WTC11 (cell line): ENCODE results near the gene GALM. TPM values are rescaled to one million over a fixed set of nuclear protein-coding genes. Genes with fewer than 3 reads are reported as not detected.

Experiments used
- AFF4 ChIP-seq: sonication (generic); formaldehyde crosslinking; IDR thresholded peaks from 2 replicates; pipeline ENCODE4 v1.8.1; 2023; ENCODE audit warnings: mild to moderate bottlenecking, missing genetic modification reagents, borderline replicate concordance
- ARID4B ChIP-seq: sonication (generic); formaldehyde crosslinking; IDR thresholded peaks from 2 replicates; pipeline ENCODE4 v1.8.0; 2023; ENCODE audit warnings: missing genetic modification reagents, mild to moderate bottlenecking, borderline replicate concordance
- ATF1 ChIP-seq: sonication (generic); formaldehyde crosslinking; IDR thresholded peaks from 2 replicates; pipeline ENCODE4 v1.8.1; 2023; ENCODE audit warnings: mild to moderate bottlenecking, moderate library complexity, missing genetic modification reagents
- ATF2 ChIP-seq: sonication (generic); formaldehyde crosslinking; IDR thresholded peaks from 2 replicates; pipeline ENCODE4 v1.8.1; 2022; ENCODE audit warnings: low read depth, missing genetic modification reagents, borderline replicate concordance
- CTCF ChIP-seq: fragments of 200-600 bp; IDR thresholded peaks from 2 replicates; pipeline ENCODE4 v1.8.0; 2022; ENCODE audit warnings: antibody characterized with exemption
- E2F5 ChIP-seq: sonication (generic); formaldehyde crosslinking; IDR thresholded peaks from 2 replicates; pipeline ENCODE4 v1.8.1; 2022; ENCODE audit warnings: mild to moderate bottlenecking, moderate library complexity, missing genetic modification reagents
- HMGA2 ChIP-seq: fragments of 250-450 bp; sonication (Bioruptor Pico); IDR thresholded peaks from 2 replicates; pipeline ENCODE4 v1.4.0; 2021; ENCODE audit warnings: mild to moderate bottlenecking, moderate library complexity
- MYBL2 ChIP-seq: sonication (generic); formaldehyde crosslinking; IDR thresholded peaks from 2 replicates; pipeline ENCODE4 v1.8.1; 2023; ENCODE audit warnings: mild to moderate bottlenecking, moderate library complexity, missing genetic modification reagents
- NFATC4 ChIP-seq: fragments of 250-450 bp; sonication (Bioruptor Pico); IDR thresholded peaks from 2 replicates; pipeline ENCODE4 v1.9.0; 2021; ENCODE audit warnings: mild to moderate bottlenecking
- NR3C1 ChIP-seq: sonication (generic); formaldehyde crosslinking; conservative IDR thresholded peaks from 2 replicates; pipeline ENCODE4 v1.8.1; 2023; ENCODE audit warnings: low read depth, mild to moderate bottlenecking, missing genetic modification reagents
- PRRX2 ChIP-seq: fragments of 250-450 bp; sonication (Bioruptor Pico); IDR thresholded peaks from 2 replicates; pipeline ENCODE4 v1.8.0; 2021; ENCODE audit warnings: mild to moderate bottlenecking
- ZNF263 ChIP-seq: sonication (generic); formaldehyde crosslinking; IDR thresholded peaks from 2 replicates; pipeline ENCODE4 v1.8.1; 2022; ENCODE audit warnings: low read depth, mild to moderate bottlenecking, moderate library complexity, missing genetic modification reagents
- ZNF425 ChIP-seq: fragments of 250-450 bp; sonication (Bioruptor Pico); conservative IDR thresholded peaks from 2 replicates; pipeline ENCODE4 v1.9.0; 2021; ENCODE audit warnings: mild to moderate bottlenecking
- ZNF512 ChIP-seq: sonication (generic); formaldehyde crosslinking; IDR thresholded peaks from 2 replicates; pipeline ENCODE4 v1.8.1; 2022; ENCODE audit warnings: missing genetic modification reagents, borderline replicate concordance
- total RNA-seq: library from RNA; stranded (reverse); gene quantifications from 3 replicates; pipeline ENCODE4 v1.2.3, GENCODE V29; 2021

Gene GALM
- total RNA-seq, 1 experiment from 2014 or later, result 11.2 TPM

- TF ChIP-seq ATF2 (CRISPR knock-in tag), result no peak
- TF ChIP-seq AFF4 (CRISPR knock-in tag), result no peak
- TF ChIP-seq ZNF512 (CRISPR knock-in tag), result no peak
- no peak for TF ChIP-seq ZNF263 (CRISPR knock-in tag)
- TF ChIP-seq MYBL2, result no peak
- no peak for TF ChIP-seq E2F5
- TF ChIP-seq ATF1 (CRISPR knock-in tag), result no peak
- TF ChIP-seq ZNF425, result 0 out of 2 replicates have a peak, but pooled peaks have one; percentile 28
- no peak for TF ChIP-seq HMGA2
- 0 out of 2 replicates have a peak, but pooled peaks have one; percentile 16 for TF ChIP-seq NFATC4 (CRISPR knock-in tag)
- no peak for TF ChIP-seq NR3C1 (CRISPR knock-in tag)
- peak; percentile 67 for TF ChIP-seq CTCF
- no peak for TF ChIP-seq PRRX2
- TF ChIP-seq ARID4B (CRISPR knock-in tag), result no peak
Measured at GRCh38 chr2:38740851-38741731, 75.2 kb downstream of the GALM start (continued).
